ENCODE data around the gene STX18. TPM values are rescaled to one million over a fixed set of nuclear protein-coding genes. Genes with fewer than 3 reads are reported as not detected.

The STX18 gene
- total RNA-seq, 2 donors from 2014 or later = 18.5 to 39.8 TPM

- Histone ChIP-seq H3K27ac (no peak overlapping the region), H3K4me1 (ENCODE audit: control insufficient read depth in 1 of 2, low read depth in 2 of 2) (no peaks in the 10 kb centered on the region), H3K27me3 (replicated peaks; ENCODE audit: insufficient read depth) (no peaks in the 10 kb centered on the region), H3K36me3 (no peaks in the 10 kb centered on the region), H3K9me3 (no peaks in the 10 kb centered on the region), H3K4me3 (no peak overlapping the region)
- TF ChIP-seq, protein P1, sequence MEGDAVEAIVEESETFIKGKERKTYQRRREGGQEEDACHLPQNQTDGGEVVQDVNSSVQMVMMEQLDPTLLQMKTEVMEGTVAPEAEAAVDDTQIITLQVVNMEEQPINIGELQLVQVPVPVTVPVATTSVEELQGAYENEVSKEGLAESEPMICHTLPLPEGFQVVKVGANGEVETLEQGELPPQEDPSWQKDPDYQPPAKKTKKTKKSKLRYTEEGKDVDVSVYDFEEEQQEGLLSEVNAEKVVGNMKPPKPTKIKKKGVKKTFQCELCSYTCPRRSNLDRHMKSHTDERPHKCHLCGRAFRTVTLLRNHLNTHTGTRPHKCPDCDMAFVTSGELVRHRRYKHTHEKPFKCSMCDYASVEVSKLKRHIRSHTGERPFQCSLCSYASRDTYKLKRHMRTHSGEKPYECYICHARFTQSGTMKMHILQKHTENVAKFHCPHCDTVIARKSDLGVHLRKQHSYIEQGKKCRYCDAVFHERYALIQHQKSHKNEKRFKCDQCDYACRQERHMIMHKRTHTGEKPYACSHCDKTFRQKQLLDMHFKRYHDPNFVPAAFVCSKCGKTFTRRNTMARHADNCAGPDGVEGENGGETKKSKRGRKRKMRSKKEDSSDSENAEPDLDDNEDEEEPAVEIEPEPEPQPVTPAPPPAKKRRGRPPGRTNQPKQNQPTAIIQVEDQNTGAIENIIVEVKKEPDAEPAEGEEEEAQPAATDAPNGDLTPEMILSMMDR (IDR thresholded peaks at IDR 0.05) = no peak
- DNase-seq (ENCODE audit: low spot score) (no peak), ATAC-seq (ENCODE audit: insufficient number of reproducible peaks, low FRiP score, low read depth) (no peak)
These were observed 40.8 kb upstream of the STX18 start for GRCh38 chr4:4582653-4583052.

DNA sequence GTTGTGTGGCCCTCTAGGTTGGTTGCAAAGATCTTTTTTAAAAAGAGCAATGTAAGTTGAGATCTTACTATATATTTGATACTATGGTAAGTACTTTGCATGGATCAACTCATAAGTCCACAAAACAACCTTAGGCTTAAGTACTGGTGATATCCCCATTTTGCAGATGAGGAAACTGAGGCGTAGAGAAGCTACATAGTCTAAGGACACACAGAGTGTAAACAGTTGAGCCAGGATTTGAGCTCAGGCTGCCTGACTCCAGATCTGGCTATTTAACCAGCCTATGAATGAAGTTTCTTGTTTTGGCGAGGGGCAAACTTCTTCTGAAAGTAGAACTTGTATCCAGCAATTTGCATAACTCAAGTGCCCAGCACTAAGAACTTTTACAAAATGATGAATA lies 38.6 kb upstream of the STX18 start:
- Histone ChIP-seq H3K4me3 (no peak overlapping the region), H3K4me1 (ENCODE audit: control insufficient read depth in 1 of 2, low read depth in 2 of 2) (no peaks in the 10 kb centered on the region), H3K9me3 (no peaks in the 10 kb centered on the region), H3K27me3 (replicated peaks; ENCODE audit: insufficient read depth) (no peaks in the 10 kb centered on the region), H3K27ac (no peak overlapping the region), H3K36me3 (no peaks in the 10 kb centered on the region)
- DNase-seq (ENCODE audit: low spot score) (no peak), ATAC-seq (ENCODE audit: insufficient number of reproducible peaks, low FRiP score, low read depth) (no peak)
- TF ChIP-seq, protein P1 (IDR thresholded peaks at IDR 0.05) = no peak

- Histone ChIP-seq H3K36me3 (no peaks in the 10 kb centered on the region), H3K4me3 (no peak overlapping the region), H3K9me3 (no peaks in the 10 kb centered on the region), H3K27me3 (replicated peaks; ENCODE audit: insufficient read depth) (no peaks in the 10 kb centered on the region), H3K27ac (no peak overlapping the region), H3K4me1 (ENCODE audit: control insufficient read depth in 1 of 2, low read depth in 2 of 2) (no peaks in the 10 kb centered on the region)
- TF ChIP-seq, protein P1 (IDR thresholded peaks at IDR 0.05) = no peak
- ATAC-seq (ENCODE audit: insufficient number of reproducible peaks, low FRiP score, low read depth) (no peak), DNase-seq (ENCODE audit: low spot score) (no peak)
These were observed 37.1 kb upstream of the STX18 start for GRCh38 chr4:4578981-4579380.

GRCh38 chr4:4577359-4577875 lies 35.6 kb upstream of the STX18 start:
- TF ChIP-seq, protein P1 (IDR thresholded peaks at IDR 0.05) = no peak
- H3K36me3 ChIP-seq = no peaks in the 10 kb centered on the region
- no peak for DNase-seq (ENCODE audit: low spot score)
- no peaks in the 10 kb centered on the region for H3K27me3 ChIP-seq (replicated peaks; ENCODE audit: insufficient read depth)
- H3K4me1 ChIP-seq (ENCODE audit: control insufficient read depth in 1 of 2, low read depth in 2 of 2) = no peaks in the 10 kb centered on the region
- H3K4me3 ChIP-seq = no peak overlapping the region
- no peak overlapping the region for H3K27ac ChIP-seq
- H3K9me3 ChIP-seq = no peaks in the 10 kb centered on the region
- no peak for ATAC-seq (ENCODE audit: insufficient number of reproducible peaks, low FRiP score, low read depth)

- Histone ChIP-seq H3K9me3 (no peaks in the 10 kb centered on the region), H3K27ac (peak overlapping the region; percentile 29 to 53), H3K36me3 (no peaks in the 10 kb centered on the region), H3K4me3 (peak overlapping the region; percentile 86), H3K4me1 (ENCODE audit: control insufficient read depth in 1 of 2, low read depth in 2 of 2) (no peaks in the 10 kb centered on the region), H3K27me3 (replicated peaks; ENCODE audit: insufficient read depth) (no peaks in the 10 kb centered on the region)
- ATAC-seq (ENCODE audit: insufficient number of reproducible peaks, low FRiP score, low read depth) (no peak), DNase-seq (ENCODE audit: low spot score) (peak; percentile 4)
- TF ChIP-seq, protein P1 (IDR thresholded peaks at IDR 0.05) = peak; percentile 56
These were observed 33.7 kb upstream of the STX18 start for GRCh38 chr4:4575284-4576211.
